SH-SY5Y (cell line): ENCODE data around the gene GGTLC2.
"Not testable (repeated sequence)": the region's sequence is repeated elsewhere in the genome, so short reads cannot be mapped to it uniquely, and the experiment has no call there.

Source experiments
- GATA2 ChIP-seq: IDR thresholded peaks from 2 replicates; pipeline ENCODE4 v1.6.1; 2011; ENCODE audit warnings: mild to moderate bottlenecking, low read depth, low read length
- GATA3 ChIP-seq: IDR thresholded peaks from 2 replicates; pipeline ENCODE4 v1.6.1; 2011; ENCODE audit warnings: low read depth, mild to moderate bottlenecking, low read length, moderate library complexity

Gene GGTLC2

DNA sequence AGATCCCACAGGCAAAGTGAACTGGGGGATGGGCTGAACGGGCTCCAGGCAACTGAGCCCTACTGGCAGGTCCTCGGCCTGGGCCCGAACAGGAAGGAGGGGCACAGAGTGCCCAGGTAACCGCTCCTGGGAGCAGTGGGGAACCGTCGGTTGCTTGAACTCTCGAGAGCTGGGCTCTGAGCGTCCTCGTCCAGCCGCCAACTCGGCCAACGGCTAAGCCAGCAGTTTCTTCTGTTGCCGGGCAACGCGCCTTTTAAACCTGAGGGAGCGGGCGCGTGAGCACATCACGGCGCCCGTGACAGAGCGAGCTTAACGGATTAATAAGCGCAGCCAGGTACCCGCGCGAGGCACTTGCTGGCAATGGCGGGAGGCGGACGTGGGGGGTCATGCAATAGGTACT lies at the start of gene GGTLC2:
TSS of gene GGTLC2 (plus strand) at position 301 of the 400 bp plus-strand sequence. CDS start 1,732 bp downstream, outside the sequence.
- not testable (repeated sequence) for TF ChIP-seq GATA2, GATA3

DNA sequence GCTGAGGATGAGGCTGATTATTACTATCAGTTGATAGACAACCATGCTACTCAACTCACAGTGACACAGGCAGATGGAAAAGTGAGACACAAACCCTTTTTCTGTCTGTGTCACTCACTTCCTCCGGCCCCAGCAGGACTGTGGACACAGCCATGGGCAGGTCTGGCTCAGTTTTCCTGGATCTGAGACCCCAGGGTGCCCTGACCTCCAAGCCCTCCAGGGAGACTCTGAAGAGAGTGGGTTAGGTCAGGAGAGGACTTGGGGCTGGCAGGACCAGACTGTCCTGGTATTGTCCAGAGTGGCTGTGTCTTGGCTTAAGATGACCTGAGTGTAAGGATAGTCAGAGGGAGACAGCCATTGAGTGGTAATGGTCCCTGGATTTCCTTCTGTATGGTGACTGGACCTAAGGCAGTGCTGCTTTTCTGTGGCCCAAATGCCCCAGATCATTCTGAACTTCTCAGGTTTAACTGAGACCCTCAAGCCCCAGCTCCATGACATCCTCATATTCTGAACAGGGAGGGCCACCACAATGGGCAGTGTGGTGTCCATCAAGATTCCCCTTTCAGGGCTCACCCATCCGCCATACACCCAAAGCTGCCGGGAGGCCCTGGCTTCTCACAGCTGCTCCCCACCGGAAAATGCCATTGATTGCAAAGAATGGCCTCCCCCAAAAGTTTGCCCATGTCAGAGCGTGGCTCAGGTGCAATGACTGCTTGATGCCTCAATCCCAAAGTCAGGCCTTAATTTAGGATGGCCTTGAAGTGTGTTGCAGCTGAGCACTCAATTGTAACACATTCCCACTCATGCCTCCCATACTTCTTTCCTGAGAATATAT lies 49.2 kb upstream of the GGTLC2 start:
- TF ChIP-seq GATA2 (no peak), GATA3 (no peak)

DNA sequence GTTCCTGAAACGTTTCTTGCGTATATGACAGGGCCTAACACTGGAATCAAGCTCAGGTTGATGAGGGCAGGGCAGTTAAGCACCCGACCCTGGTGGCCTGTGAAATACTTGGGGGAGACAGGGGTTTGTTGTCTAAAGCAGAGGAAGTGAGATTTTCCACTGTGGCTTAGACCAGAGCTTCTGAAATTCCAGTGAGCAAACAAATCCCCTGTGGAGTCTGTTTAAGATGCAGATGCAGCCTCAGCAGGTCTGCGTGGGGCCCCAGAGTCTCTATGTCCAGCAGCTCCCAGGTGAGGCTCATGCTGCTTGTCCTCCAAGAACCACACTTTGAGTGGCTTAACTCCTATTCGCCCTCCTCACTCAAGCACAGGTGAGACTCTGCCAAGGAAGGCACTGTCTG lies 46.3 kb upstream of the GGTLC2 start:
- TF ChIP-seq GATA2: no peak
- TF ChIP-seq GATA3: no peak

DNA sequence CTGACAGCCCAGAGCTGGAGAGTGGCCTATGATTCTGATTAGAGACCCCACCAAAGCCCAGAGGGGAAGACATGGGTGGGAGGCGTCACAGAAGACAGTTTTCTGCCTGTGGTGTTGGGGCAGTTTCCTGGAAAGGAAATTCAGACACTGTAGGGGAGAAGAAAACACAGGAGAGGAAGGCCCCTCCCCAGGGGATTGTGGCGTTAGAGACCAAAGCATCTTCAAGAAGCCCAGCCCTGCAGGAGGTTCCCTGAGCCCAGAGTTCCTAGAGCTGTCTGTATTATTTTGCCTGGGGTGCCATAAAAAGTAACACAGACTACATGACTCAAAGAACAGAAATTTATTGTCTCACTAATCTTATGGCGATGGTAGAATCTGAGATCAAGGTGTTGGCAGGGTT lies 45.2 kb upstream of the GGTLC2 start:
- TF ChIP-seq GATA3 (no peak), GATA2 (no peak)

DNA sequence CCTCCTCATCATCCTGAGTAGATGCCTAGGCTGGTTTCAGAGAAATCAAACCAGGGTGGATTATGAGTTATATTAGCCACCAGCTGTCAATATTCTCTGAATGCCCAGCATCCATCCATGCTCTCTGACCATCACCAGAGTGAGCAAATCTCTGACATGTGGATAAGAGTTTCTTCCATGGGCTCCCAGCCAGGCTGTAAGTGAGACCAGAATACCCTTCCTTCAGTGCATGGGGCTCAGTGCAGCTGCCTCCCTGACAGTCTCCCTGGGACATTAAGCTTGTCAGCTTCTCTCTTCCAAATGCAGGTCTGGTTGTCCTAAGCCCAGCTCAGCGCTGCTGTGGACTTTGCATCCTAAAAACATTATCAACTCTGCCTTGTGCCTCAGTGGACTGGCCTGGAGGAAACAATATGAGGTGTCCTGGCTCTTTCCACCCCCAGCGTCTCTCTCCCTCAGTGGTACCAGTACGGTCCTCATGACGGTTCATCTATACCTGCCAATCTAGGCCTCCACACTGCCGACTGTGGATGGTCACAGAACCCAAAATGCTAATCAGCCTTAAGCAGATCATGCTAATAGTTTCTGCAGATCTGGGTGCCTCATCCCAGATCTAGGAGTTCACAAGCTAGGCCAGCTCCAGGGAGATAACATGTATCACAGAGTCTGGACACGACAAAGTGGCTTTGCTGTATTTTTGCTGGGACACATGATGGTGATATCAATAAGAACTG lies 43.7 kb upstream of the GGTLC2 start:
- TF ChIP-seq GATA2 (no peak), GATA3 (no peak)

DNA sequence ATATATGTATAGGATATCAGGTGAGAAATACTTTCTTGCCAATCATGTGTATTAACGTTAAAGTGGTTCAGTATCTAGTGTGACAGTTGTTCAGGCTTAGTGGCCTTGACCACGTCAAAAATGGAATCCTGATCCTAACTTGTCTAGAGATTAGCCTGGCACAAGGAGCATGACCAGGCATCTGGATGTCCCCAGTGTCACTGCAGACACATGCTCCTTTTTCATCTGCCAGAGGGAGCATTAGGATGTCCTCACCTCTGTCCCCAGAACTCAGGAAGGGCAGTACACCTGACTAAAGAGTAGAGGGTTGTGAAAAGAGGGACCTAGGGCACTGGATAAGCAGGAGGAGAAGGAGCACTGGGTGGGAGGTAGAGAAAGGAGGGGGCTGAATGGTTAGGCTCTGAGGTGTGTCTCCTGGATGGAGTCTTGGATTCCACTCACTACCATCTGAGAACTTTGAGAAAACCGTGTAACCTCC lies 40.9 kb upstream of the GGTLC2 start:
- TF ChIP-seq GATA3: no peak
- no peak for TF ChIP-seq GATA2

DNA sequence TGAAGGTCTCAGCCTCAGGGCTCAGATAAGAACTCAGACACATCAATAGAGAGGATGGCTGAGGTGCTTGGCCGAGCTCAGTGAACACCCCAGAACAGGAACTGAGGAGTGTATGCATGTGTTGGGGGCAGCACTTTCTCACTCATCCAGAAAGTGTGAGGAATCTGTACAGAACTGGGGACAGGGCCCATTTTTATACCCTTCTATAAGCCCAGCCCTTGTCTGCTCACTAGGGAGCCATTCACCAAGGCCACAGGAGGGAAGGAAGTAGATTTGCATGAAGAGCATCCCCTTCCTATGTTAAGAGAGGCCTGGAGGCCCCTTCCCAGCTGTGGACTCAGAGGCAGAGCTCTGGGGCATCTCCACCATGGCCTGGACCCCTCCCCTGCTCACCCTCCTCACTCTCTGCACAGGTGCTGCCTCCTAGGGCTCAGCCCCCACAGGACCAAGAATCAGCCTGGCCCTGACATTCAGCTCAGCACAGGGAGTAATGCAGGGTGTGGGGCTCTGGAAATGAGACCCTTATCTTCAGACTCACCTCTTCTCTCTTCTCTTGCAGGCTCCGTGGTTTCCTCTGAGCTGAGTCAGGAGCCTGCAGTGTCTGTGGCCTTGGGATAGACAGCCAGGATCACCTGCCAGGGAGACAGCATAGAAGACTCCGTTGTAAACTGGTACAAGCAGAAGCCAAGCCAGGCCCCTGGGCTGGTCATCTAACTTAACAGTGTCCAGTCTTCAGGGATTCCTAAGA lies 39.9 kb upstream of the GGTLC2 start:
- TF ChIP-seq GATA2 (no peak), GATA3 (no peak)

DNA sequence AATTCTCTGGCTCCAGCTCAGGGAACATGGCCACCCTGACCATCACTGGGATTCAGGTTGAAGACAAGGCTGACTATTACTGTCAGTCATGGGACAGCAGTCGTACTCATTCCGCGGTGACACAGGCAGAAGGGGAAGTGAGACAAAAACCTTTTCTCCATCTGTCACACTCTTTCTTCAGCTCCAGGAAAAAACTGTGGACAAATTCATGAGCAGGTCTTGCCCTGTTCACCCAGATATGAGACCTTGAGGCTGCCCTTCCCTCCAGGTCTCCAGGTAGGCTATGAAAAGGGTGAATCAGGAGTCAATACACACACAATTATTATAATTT lies 39.4 kb upstream of the GGTLC2 start:
- TF ChIP-seq GATA3 (no peak), GATA2 (no peak)

DNA sequence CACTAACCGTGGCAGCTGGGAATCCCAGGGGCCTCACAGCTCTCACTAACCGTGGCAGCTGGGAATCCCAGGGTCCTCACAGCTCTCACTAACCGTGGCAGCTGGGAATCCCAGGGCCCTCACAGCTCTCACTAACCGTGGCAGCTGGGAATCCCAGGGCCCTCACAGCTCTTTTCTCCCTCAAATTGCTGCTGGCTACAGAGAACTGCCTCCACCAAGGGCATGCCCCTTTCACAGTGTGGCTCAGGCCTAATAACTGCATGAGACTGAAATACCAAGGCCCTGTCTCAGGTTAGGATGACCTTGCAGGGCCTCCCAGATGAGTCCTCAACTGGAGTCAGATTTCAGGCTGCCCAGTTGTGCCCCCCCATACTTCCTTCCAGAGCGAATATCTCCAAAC lies 35.1 kb upstream of the GGTLC2 start:
- TF ChIP-seq GATA3 (no peak), GATA2 (no peak)

DNA sequence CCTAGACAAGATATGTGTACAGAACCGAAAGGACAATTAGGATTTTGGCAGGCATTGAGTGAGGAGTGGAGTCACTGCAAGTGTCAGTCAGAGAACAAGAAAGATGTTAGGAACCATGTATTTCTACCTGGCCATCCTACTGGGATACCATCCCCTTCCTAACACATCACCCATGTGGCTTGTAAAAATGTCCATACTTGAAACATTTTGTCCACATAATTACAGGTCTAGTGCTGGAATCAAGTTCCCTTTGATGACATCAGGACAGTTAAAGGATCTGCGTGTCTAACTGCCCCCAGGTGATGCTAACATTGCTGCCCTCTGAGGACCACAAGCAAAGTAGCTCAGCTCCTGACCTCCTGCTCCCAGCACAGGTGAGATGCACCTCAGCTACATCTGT lies 31.9 kb upstream of the GGTLC2 start:
- TF ChIP-seq GATA2 (no peak), GATA3 (no peak)

DNA sequence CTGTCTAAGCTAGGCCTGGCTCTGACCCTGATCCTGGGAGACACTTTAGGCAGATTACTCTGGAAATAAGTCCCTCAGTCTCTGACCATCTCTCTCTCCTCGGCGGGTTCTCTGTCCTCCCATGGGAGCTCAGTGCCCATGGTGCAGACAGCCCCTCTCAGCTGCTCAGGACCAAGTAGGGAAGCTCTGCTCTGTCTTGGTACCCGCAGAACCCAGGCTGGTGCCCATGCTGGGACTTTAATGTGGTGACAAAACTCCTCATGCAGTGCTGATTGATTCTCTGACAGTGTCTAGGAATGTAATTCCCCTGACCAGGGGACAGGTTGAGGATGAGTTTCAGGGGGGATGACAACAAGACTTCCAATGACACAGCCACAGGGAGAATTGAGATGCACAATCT lies 30.3 kb upstream of the GGTLC2 start:
- no peak for TF ChIP-seq GATA3
- TF ChIP-seq GATA2: no peak

DNA sequence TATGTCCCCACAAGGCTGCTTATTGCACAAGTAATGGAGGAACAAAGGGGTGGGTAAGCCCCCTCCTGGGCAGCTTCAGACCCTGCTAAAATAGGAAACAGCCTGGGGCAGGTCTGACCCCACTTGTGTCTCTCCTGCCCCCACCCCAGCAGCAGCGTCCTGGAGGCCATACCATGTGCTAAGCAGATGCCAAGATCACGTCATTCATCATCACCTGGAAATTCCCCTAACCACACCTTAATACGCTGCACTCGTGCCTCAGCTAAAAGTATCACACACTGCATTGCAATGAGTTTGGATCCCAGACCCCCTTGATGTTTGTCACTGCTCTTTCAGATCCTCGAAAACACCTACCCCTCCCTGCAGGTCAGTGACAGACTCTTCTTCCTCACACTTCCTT lies 27.8 kb upstream of the GGTLC2 start:
- no peak for TF ChIP-seq GATA3
- no peak for TF ChIP-seq GATA2

DNA sequence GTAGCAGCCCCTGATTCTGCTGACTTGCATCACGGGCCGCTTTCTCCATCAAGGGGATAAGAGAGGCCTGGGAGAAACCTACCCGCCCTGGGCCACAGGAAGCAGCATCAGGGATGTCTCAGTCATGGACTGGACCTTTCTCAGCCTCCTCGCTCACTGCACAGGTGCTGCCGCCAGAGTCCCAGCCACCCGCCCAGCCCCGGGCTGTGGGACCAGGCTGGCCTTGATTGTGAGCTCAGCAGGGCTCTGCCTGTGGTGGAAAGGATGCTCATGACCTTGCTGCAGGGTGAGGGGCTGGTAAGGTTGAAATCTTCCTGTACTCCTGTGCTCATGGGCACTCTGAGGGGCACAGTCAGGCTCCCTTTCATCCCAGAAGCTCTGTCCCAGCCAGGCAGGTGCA lies 26.0 kb upstream of the GGTLC2 start:
- TF ChIP-seq GATA3 (no peak), GATA2 (no peak)

DNA sequence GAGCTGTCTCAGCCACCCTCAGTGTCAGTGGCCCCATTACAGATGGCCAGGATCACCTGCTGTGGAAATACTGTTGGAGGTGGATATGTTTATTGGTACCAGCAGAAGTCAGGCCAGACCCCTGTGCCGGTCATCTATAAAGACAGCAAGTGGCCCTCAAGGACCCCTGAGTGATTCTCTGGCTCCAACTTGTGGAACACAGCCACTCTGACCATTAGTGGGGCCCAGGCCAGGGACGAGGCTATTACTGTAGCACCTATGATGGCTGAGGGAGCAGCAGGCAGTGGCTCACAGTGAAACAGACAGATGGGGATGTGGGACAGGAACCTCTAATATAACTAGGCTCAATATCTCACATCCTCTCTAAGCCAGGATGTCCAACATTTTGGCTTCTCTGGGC lies 25.5 kb upstream of the GGTLC2 start:
- TF ChIP-seq GATA2 (no peak), GATA3 (no peak)
